GM12878 (cell line): Measurements from ENCODE around the gene IL10. TPM values are rescaled to one million over a fixed set of nuclear protein-coding genes. Genes with fewer than 3 reads are reported as not detected.

Experiments used
- NKRF ChIP-seq: fragments of 450-650 bp; conservative IDR thresholded peaks from 2 replicates; pipeline ENCODE4 v1.6.1; 2017; ENCODE audit warnings: mild to moderate bottlenecking, moderate library complexity
- polyA plus RNA-seq, 11 experiments: library from polyadenylated mRNA; depleted of rRNA in 4 of 11; unstranded in 6 of 11; stranded (reverse) in 5 of 11; fragments of >200 nt; fragmentation: Nextera tagmentation in 4 of 11; fragmentation: Illumina TruSeq in 1 of 11; extraction: Ambion mirVana in 4 of 11; extraction: Trizol in 1 of 11; gene quantifications; 1 replicate in 1 of 11; 2 replicates in 10 of 11; pipeline versions ENCODE4 v1.2.1 to v1.2.3, GENCODE V29; 2011 to 2016; ENCODE audit warnings: inconsistent platforms in 2 of 11, missing spikeins in 2 of 11, low read depth in 1 of 11
- small RNA-seq: library from RNA; depleted of rRNA; stranded (forward); fragments of <200 nt; gene quantifications from one replicate; pipeline ENCODE3, GENCODE V24; 2014
- total RNA-seq, 4 experiments: library from RNA; depleted of rRNA in 3 of 4; stranded (reverse); fragments of >200 nt in 3 of 4; fragmentation: Illumina TruSeq in 1 of 4; extraction: Trizol in 1 of 4; gene quantifications; 2 replicates each; pipeline versions ENCODE4 v1.2.1 to v1.2.3, GENCODE V29; 2013 to 2021

IL10 gene
- total and polyA plus RNA-seq, 10 of the 15 experiments (the other 5 are each of a cell fraction or from before 2014, with no cell fraction given): 0.34 to 5.0 (median 1.1) TPM

- no peak for TF ChIP-seq NKRF
Observed at GRCh38 chr1:206717674-206717989, 54.7 kb downstream of the IL10 start (continued).

Small RNA genes within 50 kb of the gene (small RNA-seq; reads per million reads assigned to genes)
- gene RF00019: not detected

Other genes with a start within 250 kb of the IL10 start
Only the 7 nearest of the 9 such genes appear.
- 88.8 and 91.6 TPM in 2 replicates for gene EIF2D, start 160.0 kb downstream of the IL10 start, total RNA-seq (2014; rRNA removed)
- gene EIF2D, start 160.0 kb downstream of the IL10 start, total RNA-seq (2014; rRNA removed; fragmentation: Illumina TruSeq; extraction: Trizol): 80.4 and 83.4 TPM in 2 replicates
- gene EIF2D, start 160.0 kb downstream of the IL10 start, total RNA-seq (2021): 74.0 and 76.6 TPM in 2 replicates
- gene EIF2D, start 160.0 kb downstream of the IL10 start, polyA plus RNA-seq (2011; rRNA removed): 133 and 153 TPM in 2 replicates
- gene EIF2D, start 160.0 kb downstream of the IL10 start, polyA plus RNA-seq (2014; fragmentation: Illumina TruSeq; extraction: Trizol): 108 and 109 TPM in 2 replicates
- gene EIF2D, start 160.0 kb downstream of the IL10 start, polyA plus RNA-seq (2014; fragmentation: Nextera tagmentation; extraction: Ambion mirVana): 10 to 100 TPM; 65.4 to 77.5 TPM
- gene EIF2D, start 160.0 kb downstream of the IL10 start, polyA plus RNA-seq (2014; rRNA removed): 98.5 and 104 TPM in 2 replicates
- 10 to 100 TPM; 65.2 to 74.8 TPM for gene EIF2D, start 160.0 kb downstream of the IL10 start, polyA plus RNA-seq (2016; fragmentation: Nextera tagmentation; extraction: Ambion mirVana)
- gene DYRK3, start 137.0 kb downstream of the IL10 start, total RNA-seq (2014; rRNA removed): 10.7 and 11.1 TPM in 2 replicates
- gene DYRK3, start 137.0 kb downstream of the IL10 start, total RNA-seq (2014; rRNA removed; fragmentation: Illumina TruSeq; extraction: Trizol): 10.0 and 10.7 TPM in 2 replicates
- gene DYRK3, start 137.0 kb downstream of the IL10 start, total RNA-seq (2021): 8.9 and 11.2 TPM in 2 replicates
- 12.9 and 15.4 TPM in 2 replicates for gene DYRK3, start 137.0 kb downstream of the IL10 start, polyA plus RNA-seq (2011; rRNA removed)
- 9.8 and 14.9 TPM in 2 replicates for gene DYRK3, start 137.0 kb downstream of the IL10 start, polyA plus RNA-seq (2014; fragmentation: Illumina TruSeq; extraction: Trizol)
- 1 to 10 TPM; 1.6 to 2.8 TPM for gene DYRK3, start 137.0 kb downstream of the IL10 start, polyA plus RNA-seq (2014; fragmentation: Nextera tagmentation; extraction: Ambion mirVana)
- gene DYRK3, start 137.0 kb downstream of the IL10 start, polyA plus RNA-seq (2014; rRNA removed): 6.0 and 8.6 TPM in 2 replicates
- gene DYRK3, start 137.0 kb downstream of the IL10 start, polyA plus RNA-seq (2016; fragmentation: Nextera tagmentation; extraction: Ambion mirVana): 10 to 100 TPM in 1 of 2 experiments, 1 to 10 TPM in 1; 10.0 to 11.7 TPM
- 59.9 and 62.6 TPM in 2 replicates for gene MAPKAPK2, start 87.6 kb downstream of the IL10 start, total RNA-seq (2014; rRNA removed)
- gene MAPKAPK2, start 87.6 kb downstream of the IL10 start, total RNA-seq (2014; rRNA removed; fragmentation: Illumina TruSeq; extraction: Trizol): 36.1 and 38.8 TPM in 2 replicates
- gene MAPKAPK2, start 87.6 kb downstream of the IL10 start, total RNA-seq (2021): 92.2 and 93.0 TPM in 2 replicates
- gene MAPKAPK2, start 87.6 kb downstream of the IL10 start, polyA plus RNA-seq (2011; rRNA removed): 51.0 and 71.7 TPM in 2 replicates
- 66.8 and 70.6 TPM in 2 replicates for gene MAPKAPK2, start 87.6 kb downstream of the IL10 start, polyA plus RNA-seq (2014; fragmentation: Illumina TruSeq; extraction: Trizol)
- 1 to 10 TPM in 1 of 2 experiments, under 1 TPM in 1; 0.72 to 4.9 TPM for gene MAPKAPK2, start 87.6 kb downstream of the IL10 start, polyA plus RNA-seq (2014; fragmentation: Nextera tagmentation; extraction: Ambion mirVana)
- gene MAPKAPK2, start 87.6 kb downstream of the IL10 start, polyA plus RNA-seq (2014; rRNA removed): 65.5 and 65.7 TPM in 2 replicates
- 1 to 10 TPM; 4.2 to 6.2 TPM for gene MAPKAPK2, start 87.6 kb downstream of the IL10 start, polyA plus RNA-seq (2016; fragmentation: Nextera tagmentation; extraction: Ambion mirVana)
- 0.38 TPM in 1 of 2 replicates, not detected in the other for gene IL19, start 1.7 kb downstream of the IL10 start, total RNA-seq (2014; rRNA removed)
- not detected in 2 replicates for gene IL19, start 1.7 kb downstream of the IL10 start, total RNA-seq (2014; rRNA removed; fragmentation: Illumina TruSeq; extraction: Trizol)
- gene IL19, start 1.7 kb downstream of the IL10 start, total RNA-seq (2021): not detected in 2 replicates
- gene IL19, start 1.7 kb downstream of the IL10 start, polyA plus RNA-seq (2011; rRNA removed): 0.72 and 0.73 TPM in 2 replicates
- 0.32 TPM in 1 of 2 replicates, not detected in the other for gene IL19, start 1.7 kb downstream of the IL10 start, polyA plus RNA-seq (2014; fragmentation: Illumina TruSeq; extraction: Trizol)
- gene IL19, start 1.7 kb downstream of the IL10 start, polyA plus RNA-seq (2014; fragmentation: Nextera tagmentation; extraction: Ambion mirVana): under 1 TPM; 0.27 to 0.29 TPM
- gene IL19, start 1.7 kb downstream of the IL10 start, polyA plus RNA-seq (2014; rRNA removed): 0.10 TPM in 1 of 2 replicates, not detected in the other
- gene IL19, start 1.7 kb downstream of the IL10 start, polyA plus RNA-seq (2016; fragmentation: Nextera tagmentation; extraction: Ambion mirVana): not detected
- 0.11 TPM in 1 of 2 replicates, not detected in the other for gene IL20, start 93.1 kb upstream of the IL10 start, total RNA-seq (2014; rRNA removed)
- gene IL20, start 93.1 kb upstream of the IL10 start, total RNA-seq (2014; rRNA removed; fragmentation: Illumina TruSeq; extraction: Trizol): 0.13 TPM in 1 of 2 replicates, not detected in the other
- gene IL20, start 93.1 kb upstream of the IL10 start, total RNA-seq (2021): not detected in 2 replicates
- not detected in 2 replicates for gene IL20, start 93.1 kb upstream of the IL10 start, polyA plus RNA-seq (2011; rRNA removed)
- not detected in 2 replicates for gene IL20, start 93.1 kb upstream of the IL10 start, polyA plus RNA-seq (2014; fragmentation: Illumina TruSeq; extraction: Trizol)
- under 1 TPM in 1 of 2 experiments, not detected in 1; 0.08 TPM for gene IL20, start 93.1 kb upstream of the IL10 start, polyA plus RNA-seq (2014; fragmentation: Nextera tagmentation; extraction: Ambion mirVana)
- gene IL20, start 93.1 kb upstream of the IL10 start, polyA plus RNA-seq (2014; rRNA removed): not detected in 2 replicates
- not detected for gene IL20, start 93.1 kb upstream of the IL10 start, polyA plus RNA-seq (2016; fragmentation: Nextera tagmentation; extraction: Ambion mirVana)
- gene IL24, start 124.9 kb upstream of the IL10 start, total RNA-seq (2014; rRNA removed): 0.11 TPM in 2 replicates
- 0.22 TPM in 1 of 2 replicates, not detected in the other for gene IL24, start 124.9 kb upstream of the IL10 start, total RNA-seq (2014; rRNA removed; fragmentation: Illumina TruSeq; extraction: Trizol)
- gene IL24, start 124.9 kb upstream of the IL10 start, total RNA-seq (2021): 0.16 TPM in 1 of 2 replicates, not detected in the other
- gene IL24, start 124.9 kb upstream of the IL10 start, polyA plus RNA-seq (2011; rRNA removed): 0.05 and 0.19 TPM in 2 replicates
- 0.21 and 0.41 TPM in 2 replicates for gene IL24, start 124.9 kb upstream of the IL10 start, polyA plus RNA-seq (2014; fragmentation: Illumina TruSeq; extraction: Trizol)
- 10 to 100 TPM; 19.0 to 19.8 TPM for gene IL24, start 124.9 kb upstream of the IL10 start, polyA plus RNA-seq (2014; fragmentation: Nextera tagmentation; extraction: Ambion mirVana)
- 0.13 and 0.35 TPM in 2 replicates for gene IL24, start 124.9 kb upstream of the IL10 start, polyA plus RNA-seq (2014; rRNA removed)
- 1 to 10 TPM; 5.1 to 6.4 TPM for gene IL24, start 124.9 kb upstream of the IL10 start, polyA plus RNA-seq (2016; fragmentation: Nextera tagmentation; extraction: Ambion mirVana)
- gene FCMR, start 149.4 kb upstream of the IL10 start, total RNA-seq (2014; rRNA removed): 112 and 125 TPM in 2 replicates
- 95.3 and 97.0 TPM in 2 replicates for gene FCMR, start 149.4 kb upstream of the IL10 start, total RNA-seq (2014; rRNA removed; fragmentation: Illumina TruSeq; extraction: Trizol)
- 191 and 207 TPM in 2 replicates for gene FCMR, start 149.4 kb upstream of the IL10 start, total RNA-seq (2021)
- 110 and 200 TPM in 2 replicates for gene FCMR, start 149.4 kb upstream of the IL10 start, polyA plus RNA-seq (2011; rRNA removed)
- gene FCMR, start 149.4 kb upstream of the IL10 start, polyA plus RNA-seq (2014; fragmentation: Illumina TruSeq; extraction: Trizol): 245 and 297 TPM in 2 replicates
- gene FCMR, start 149.4 kb upstream of the IL10 start, polyA plus RNA-seq (2014; fragmentation: Nextera tagmentation; extraction: Ambion mirVana): 10 to 100 TPM; 79.7 to 81.7 TPM
- gene FCMR, start 149.4 kb upstream of the IL10 start, polyA plus RNA-seq (2014; rRNA removed): 155 and 157 TPM in 2 replicates
- gene FCMR, start 149.4 kb upstream of the IL10 start, polyA plus RNA-seq (2016; fragmentation: Nextera tagmentation; extraction: Ambion mirVana): 100 to 1,000 TPM; 107 to 120 TPM